ENCODE results near the gene ZAR1. TPM values are rescaled to one million over a fixed set of nuclear protein-coding genes. Genes with fewer than 3 reads are reported as not detected.

ZAR1 gene
- total and polyA plus RNA-seq, 9 of the 15 experiments (the other 6 are each of a cell fraction or from before 2014, with no cell fraction given), result 0.07 to 0.84 (median 0.28) TPM; not detected in 1

DNA sequence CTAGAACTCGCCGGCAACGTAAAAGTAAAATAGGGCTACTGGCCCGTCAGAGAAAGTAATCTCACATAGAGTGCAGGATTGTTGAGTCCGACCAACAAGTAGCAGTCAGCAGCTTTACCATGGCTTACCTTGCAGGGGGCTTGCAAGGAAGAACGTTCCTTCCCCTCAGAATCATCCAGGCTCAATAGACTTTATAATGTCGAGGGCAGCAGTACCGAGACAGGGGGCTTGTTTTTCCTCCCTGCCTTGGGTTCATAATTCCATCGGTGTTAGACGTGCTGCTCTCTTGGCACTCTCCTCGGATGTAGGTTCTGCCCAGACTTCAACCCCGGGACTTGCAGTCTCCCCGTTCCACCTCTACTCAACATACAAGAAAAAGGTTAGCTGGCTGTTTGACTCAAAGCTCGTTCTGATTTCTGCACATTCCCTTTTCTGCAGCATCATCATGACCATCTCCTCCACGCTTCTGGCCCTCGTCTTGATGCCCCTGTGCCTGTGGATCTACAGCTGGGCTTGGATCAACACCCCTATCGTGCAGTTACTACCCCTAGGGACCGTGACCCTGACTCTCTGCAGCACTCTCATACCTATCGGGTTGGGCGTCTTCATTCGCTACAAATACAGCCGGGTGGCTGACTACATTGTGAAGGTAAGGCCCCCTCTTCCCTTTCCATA, 5.4 kb upstream of the ZAR1 start (continued):
- TF ChIP-seq, protein P1, sequence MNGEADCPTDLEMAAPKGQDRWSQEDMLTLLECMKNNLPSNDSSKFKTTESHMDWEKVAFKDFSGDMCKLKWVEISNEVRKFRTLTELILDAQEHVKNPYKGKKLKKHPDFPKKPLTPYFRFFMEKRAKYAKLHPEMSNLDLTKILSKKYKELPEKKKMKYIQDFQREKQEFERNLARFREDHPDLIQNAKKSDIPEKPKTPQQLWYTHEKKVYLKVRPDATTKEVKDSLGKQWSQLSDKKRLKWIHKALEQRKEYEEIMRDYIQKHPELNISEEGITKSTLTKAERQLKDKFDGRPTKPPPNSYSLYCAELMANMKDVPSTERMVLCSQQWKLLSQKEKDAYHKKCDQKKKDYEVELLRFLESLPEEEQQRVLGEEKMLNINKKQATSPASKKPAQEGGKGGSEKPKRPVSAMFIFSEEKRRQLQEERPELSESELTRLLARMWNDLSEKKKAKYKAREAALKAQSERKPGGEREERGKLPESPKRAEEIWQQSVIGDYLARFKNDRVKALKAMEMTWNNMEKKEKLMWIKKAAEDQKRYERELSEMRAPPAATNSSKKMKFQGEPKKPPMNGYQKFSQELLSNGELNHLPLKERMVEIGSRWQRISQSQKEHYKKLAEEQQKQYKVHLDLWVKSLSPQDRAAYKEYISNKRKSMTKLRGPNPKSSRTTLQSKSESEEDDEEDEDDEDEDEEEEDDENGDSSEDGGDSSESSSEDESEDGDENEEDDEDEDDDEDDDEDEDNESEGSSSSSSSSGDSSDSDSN (IDR thresholded peaks at IDR 0.05; ENCODE audit: borderline replicate concordance in 1 of 2, low read depth in 2 of 2, low read length in 2 of 2), result 0 out of 4 replicates have a peak, but pooled peaks of 1 of the 2 experiments have one; percentile 27
- TF ChIP-seq ADNP (tag; IDR thresholded peaks at IDR 0.05) (no peak), ZBTB1 (CRISPR knock-in tag; IDR thresholded peaks at IDR 0.05; ENCODE audit: borderline replicate concordance, low read depth) (no peak), GTF2F1 (IDR thresholded peaks at IDR 0.05; ENCODE audit: low read depth, low read length) (no peak), NCOA6 (IDR thresholded peaks at IDR 0.05) (no peak), ZNF184 (CRISPR knock-in tag; IDR thresholded peaks at IDR 0.05) (no peak), RFX1 (IDR thresholded peaks at IDR 0.05) (no peak), ATF1 (CRISPR knock-in tag; IDR thresholded peaks at IDR 0.05) (no peak), ATF1 (tag; IDR thresholded peaks at IDR 0.05) (no peak), NRF1 (conservative IDR thresholded peaks at IDR 0.05 in 1 of 2, IDR thresholded peaks at IDR 0.05 in 1 of 2) (0 out of 4 replicates have a peak, but pooled peaks of 1 of the 2 experiments have one; percentile 18)

All from K562 (cell line).